ENCODE results near the gene RRP9.

Gene RRP9

GRCh38 chr3:51891242-51892039, 50.3 kb downstream of the RRP9 start:
- TF ChIP-seq JUND (IDR thresholded peaks at IDR 0.05; ENCODE audit: low read depth): no peak
- in situ Hi-C loops (cut with HindIII; ENCODE audit: low pct_unique_long_range_greater_than_20kb, low sequenced_read_pairs): no loop called here
- no peak for DNase-seq (ENCODE audit: low read depth in 1 of 2, low spot score in 1 of 2)

- no peak for DNase-seq (ENCODE audit: low read depth in 1 of 2, low spot score in 1 of 2)
- in situ Hi-C loops (cut with HindIII; ENCODE audit: low pct_unique_long_range_greater_than_20kb, low sequenced_read_pairs): no loop called here
- TF ChIP-seq JUND (IDR thresholded peaks at IDR 0.05; ENCODE audit: low read depth): no peak
Observed at GRCh38 chr3:51888463-51889105, 53.1 kb downstream of the RRP9 start.

GRCh38 chr3:51887620-51888019, 54.1 kb downstream of the RRP9 start:
- in situ Hi-C loops (cut with HindIII; ENCODE audit: low pct_unique_long_range_greater_than_20kb, low sequenced_read_pairs): no loop called here
- no peak for DNase-seq (ENCODE audit: low read depth in 1 of 2, low spot score in 1 of 2)
- no peak for TF ChIP-seq JUND (IDR thresholded peaks at IDR 0.05; ENCODE audit: low read depth)

GRCh38 chr3:51886447-51886846, 55.3 kb downstream of the RRP9 start:
- no peak for DNase-seq (ENCODE audit: low read depth in 1 of 2, low spot score in 1 of 2)
- in situ Hi-C loops (cut with HindIII; ENCODE audit: low pct_unique_long_range_greater_than_20kb, low sequenced_read_pairs): no loop called here
- no peak for TF ChIP-seq JUND (IDR thresholded peaks at IDR 0.05; ENCODE audit: low read depth)

Data from T47D (cell line).